HG03558 (cell line): ENCODE data around the gene MOB3B.
A peak's percentile ranks its signal among the peaks of the same experiment; 100 is the strongest.

Experiments used
- ATAC-seq: cut with Tn5 transposase; IDR thresholded peaks from one replicate; pipeline ENCODE4 v1.9.1; 2021; ENCODE audit warnings: moderate number of reproducible peaks; ENCODE audit not compliant: unreplicated experiment; ENCODE audit errors: extremely low read depth

The MOB3B gene

DNA sequence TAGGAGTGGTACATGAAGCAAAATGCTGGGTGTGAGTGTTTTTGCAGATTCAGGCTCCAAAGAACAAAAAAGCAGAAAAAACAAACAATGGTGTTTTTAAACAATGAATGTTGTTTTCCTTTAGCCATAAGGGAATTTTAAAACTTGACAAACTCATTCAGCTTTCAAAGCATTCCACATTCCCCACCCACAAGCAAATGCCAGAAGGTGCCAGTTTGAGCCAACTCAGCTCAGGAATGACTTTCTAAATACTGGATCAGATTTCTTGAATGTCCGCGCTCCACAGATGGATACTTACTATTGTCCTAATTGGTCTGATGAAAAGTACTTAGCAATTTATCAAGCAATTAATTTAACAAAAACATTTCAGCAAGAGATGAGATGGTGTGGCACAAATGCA, 12.9 kb upstream of the MOB3B start:
- ATAC-seq: no peak

DNA sequence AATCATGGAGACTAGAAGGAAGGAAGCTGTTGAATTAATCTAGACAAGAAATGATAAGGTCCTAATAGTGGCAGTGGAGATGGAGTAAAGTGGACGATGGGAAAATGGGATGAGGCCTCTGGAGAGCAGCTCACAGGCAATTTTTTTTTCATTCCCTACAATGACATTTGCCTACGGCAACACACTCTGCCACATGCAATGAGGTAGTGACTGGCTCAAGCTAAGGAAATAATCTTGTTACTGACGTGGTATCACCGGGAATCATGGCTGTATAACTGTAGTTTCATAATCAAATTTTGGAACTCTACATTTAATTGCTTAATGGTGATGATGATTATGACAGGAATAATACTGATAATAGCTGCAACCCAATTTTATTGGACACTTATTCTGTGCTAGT, 12.1 kb upstream of the MOB3B start:
- ATAC-seq: no peak

DNA sequence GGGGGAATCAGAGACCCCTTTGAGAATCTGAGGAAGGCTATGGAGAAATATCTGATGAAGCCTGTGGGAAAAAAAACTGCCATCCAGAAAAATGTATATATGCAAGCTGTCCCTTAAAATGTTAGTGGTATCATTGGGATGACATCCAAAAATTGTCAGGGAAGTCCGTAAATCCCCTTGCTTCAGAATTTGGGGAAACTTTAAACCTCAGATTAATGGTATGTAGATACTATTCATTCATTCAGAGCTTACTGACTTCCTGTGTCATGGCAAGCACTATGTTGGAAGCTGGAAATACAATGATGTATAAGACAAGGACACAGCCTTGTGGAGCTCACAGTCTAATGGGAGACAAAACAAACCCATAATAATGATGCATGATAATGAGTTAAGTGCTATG, 10.9 kb upstream of the MOB3B start:
- ATAC-seq: no peak

DNA sequence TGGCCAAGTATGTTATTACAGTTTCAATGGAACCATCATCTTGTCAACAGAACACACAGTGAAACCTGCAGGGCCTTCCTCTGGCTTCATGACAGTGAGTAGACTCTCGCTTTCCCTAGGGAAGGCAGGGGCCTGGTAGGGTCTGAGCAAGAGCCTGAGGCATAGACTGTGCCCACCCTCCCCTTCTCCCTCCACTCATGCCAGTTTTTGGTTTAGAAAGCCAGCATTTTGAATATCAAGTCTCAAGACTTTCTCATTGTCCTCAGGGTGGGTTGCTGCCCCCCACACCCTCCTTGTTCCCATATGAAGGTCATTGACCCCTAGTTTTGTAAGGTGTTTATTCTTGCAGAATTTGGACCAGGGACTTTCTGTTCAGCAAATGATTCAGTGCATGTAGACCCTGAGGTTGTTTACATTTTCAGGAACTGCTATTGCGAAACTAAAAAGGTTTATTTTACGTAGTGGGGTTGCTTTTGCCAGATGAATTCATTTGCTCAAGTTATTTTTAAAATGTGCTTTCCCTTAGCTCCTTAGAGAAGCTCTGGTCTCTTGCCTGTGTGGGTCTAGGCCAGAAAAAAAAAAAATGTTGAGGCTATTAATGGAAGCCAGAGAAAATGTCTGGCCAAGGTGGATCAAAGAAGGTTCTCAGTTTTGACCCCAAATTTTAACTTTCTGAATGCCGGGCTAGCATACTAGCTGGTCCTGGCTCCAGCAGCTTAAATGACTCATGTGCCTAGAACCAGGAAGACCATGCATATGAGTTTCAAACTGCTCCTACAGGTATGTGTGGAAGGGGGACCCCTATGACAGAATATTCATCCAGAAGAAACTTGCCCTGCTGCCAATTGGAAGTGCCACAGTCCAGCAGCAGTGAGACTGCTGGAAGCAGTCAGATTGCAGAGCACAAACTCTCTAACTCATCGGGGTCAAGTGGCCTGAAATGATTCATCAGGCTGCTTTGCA, 10.1 kb upstream of the MOB3B start:
- ATAC-seq: peak; percentile 48

DNA sequence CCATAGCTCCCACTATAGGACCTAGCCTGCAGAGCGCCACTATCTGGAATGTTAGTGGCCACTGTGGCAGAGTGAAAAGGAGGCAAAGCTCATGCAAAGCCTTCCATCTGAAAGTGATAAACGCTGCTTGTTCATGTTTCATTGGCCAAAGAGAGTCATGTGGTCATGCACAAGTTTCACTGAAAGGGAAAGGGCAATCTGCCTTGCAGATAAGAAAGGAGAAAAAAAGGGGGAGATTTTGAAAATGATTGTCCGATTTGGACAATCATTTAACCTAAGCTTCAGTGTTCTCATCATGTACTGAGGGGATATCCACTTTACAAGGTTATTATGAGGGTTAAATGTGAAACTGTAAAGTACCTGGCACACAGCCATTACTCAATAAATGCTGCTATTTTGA, 9.0 kb upstream of the MOB3B start:
- no peak for ATAC-seq

DNA sequence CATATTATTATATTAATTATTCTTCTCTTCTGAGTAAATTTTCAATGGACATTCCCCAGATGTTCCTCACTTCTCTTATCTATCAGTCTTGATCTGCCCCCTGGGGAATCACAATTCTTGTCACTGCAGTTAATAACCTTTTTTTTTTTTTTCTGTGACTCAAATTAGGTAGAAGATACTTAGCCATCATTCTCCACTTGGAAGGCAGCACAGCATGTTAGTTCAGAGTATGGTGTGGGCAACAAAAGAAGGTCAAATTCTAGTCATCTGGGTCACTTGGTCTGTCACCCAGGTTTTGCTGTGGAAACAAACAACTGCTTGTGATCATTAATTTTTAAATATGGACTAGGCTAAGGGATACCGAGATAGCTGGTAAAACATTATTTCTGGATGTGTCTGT, 8.1 kb upstream of the MOB3B start:
- no peak for ATAC-seq

DNA sequence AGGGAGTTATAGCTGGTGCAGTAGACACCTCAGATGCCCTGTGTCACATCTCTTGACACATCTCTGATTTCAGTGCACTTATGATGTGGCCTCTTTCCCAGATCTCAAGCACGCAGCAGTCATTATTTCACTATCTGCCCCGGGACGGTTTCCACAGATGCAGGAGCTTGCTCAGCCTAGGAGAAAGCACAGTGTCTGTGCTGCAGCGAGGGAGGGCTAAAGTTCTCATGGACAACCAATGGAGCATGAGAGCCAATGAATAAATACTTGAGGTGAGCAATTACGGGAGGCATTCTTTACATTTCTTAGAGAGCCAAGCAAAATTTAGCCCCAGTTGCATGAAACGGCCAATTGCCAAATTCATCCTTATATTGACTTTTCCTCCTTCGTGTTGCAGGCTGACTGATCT, 7.4 kb upstream of the MOB3B start:
- no peak for ATAC-seq

DNA sequence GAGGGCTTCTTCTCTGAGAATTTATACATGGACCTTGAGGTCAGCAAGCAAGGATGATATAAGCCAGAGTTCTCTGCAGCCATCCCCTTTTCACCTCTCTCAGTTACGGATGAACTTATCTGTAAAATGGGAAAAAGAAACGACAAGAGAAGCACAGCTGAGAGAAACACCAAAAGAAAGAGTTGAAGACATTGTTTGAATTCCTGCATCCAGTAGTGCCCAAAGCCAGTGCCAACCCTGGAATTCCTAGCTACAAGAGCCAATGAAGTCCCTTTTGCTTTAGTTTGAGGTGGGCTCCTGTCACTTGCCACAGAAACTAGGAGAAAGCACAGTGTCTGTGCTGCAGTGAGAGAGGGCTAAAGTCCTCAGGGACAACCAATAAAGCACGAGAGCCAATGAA, 6.6 kb upstream of the MOB3B start:
- ATAC-seq: no peak

DNA sequence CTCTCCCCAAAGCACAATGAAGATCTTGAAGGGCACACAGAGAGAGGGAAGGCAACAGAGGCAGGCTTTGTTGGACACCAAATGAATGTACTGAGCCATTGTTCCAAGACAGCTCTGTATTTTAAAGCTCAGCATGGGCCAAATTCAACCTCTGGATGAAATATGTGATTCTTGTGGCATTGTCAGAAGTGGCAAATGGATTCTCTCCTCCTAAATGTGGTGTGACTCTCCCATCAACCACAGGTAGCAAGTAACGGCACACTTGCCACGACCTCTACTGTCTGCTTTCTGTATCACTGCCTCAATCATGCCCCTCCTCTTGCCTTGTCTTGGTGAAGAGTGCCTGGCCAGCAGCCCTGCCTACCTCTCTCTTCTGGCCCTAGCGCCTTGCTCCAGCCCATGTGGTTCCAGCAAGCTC, 6.1 kb upstream of the MOB3B start:
- ATAC-seq: no peak

DNA sequence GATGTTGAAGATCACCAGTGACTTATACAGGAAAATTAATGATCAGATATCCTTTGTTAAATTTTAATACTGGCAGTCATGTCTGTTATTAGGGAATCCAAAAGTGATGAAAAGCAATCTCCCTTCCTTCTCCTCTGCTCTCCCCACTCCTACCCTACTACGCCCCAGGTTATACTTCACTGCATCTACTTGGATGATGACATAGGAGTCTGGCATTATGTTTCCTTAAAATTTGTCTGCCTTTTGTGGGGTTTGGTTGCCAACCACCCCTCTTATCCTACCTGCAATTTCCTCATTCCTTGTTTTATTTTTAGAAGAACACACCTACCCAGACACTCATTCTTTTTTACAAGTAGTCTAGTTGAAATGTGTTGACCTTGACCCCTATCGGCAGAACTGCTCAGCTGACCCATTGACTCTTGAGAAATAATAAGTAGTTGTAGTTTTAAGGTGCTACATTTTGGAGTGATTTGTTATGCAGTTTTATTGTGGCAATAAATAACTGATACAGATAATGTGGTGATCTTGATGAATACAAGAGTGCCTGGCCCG, 5.1 kb upstream of the MOB3B start:
- ATAC-seq: no peak

DNA sequence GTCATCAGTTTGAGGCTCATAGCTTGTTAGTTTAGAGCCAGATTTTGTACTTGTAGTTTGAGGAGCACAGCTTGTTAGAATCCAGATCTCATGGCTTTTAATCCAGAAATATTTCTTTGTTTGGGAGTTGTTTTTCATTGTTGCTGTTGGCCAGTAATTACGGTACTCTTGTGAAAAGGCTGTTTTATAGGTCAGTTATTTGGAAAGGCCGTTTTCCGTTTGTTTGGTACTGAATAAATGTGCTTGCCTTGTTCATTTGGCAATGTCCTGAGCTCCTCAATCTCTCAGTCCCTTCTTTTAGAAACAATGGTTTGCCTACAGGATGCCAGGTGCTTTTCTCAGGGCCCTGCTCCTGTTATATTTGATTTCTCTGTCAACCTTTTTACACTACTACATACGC, 4.5 kb upstream of the MOB3B start:
- ATAC-seq: no peak

DNA sequence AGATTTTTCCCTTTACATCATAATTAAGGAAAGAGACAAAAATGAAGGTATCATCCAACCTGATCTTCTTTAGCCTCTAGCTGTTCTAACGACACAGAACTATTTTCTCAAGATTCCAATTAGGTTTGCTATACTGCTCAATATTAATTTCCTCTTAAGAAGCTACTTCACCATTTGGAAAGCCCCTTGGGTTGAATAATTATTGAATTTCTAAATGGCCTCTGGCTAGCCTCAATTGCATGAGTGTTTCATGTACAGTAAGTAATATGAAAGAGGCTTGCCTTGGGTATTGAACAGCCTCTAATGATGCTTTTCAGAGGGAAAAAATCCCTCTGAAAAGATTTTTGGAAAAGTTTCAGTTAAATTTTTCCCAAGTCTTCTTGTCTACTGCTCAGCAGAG, 3.7 kb upstream of the MOB3B start:
- ATAC-seq: no peak

DNA sequence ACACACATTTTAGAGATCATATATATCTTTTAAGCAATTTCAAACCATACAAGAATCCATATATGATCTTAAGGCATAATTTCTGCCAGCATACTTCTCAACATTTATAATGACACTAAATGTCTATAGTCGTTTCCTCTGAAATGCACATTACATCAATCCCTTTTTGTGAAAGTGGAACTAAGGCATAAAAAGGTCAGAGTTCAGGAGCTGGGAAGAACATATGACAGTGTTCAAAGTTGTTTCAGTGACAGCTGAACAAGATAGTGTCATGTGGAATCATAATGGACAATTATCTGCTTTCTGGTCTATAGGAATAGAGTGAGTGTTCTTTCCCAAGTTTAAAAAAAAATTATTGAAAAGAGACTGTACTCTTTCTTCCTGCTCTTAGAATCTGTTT, 2.4 kb upstream of the MOB3B start:
- no peak for ATAC-seq

DNA sequence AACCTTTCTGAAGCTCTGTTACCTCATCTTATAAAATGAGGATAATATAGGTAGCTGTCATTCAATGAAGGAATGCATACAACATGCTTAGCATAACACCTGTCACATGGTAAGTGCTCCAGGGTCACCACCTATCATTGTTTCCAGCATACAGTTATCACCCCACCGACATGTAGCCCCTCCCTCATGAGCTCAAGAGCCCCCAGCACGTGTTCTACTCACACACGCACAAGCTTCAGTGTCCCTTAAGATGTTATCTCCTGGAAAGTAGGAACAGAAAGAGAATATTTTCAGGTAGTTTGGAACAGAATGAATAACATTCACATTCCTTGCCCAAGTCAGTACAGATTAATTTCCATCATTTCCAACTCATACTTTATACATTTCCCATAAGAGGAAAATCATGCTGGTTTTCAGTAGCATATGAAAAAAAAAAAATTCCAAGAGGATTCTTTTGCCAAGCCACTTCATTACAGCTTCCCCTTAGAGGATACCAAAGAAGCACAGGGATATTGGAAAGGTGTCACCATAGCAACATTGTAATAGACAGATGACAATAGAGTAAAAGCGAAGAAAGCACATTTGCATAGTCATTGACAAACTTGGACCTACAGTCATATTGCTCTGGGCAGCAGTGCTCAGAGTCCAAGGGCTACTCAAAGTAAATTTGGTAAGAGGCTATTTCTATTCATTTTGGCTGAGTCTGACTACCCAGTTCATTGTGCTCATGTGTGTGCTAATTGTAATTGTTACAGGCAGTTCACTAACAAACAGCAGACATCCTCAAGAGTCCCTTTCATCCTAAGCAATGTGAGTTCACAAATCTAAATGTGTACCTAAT, 1.5 kb upstream of the MOB3B start:
- no peak for ATAC-seq

DNA sequence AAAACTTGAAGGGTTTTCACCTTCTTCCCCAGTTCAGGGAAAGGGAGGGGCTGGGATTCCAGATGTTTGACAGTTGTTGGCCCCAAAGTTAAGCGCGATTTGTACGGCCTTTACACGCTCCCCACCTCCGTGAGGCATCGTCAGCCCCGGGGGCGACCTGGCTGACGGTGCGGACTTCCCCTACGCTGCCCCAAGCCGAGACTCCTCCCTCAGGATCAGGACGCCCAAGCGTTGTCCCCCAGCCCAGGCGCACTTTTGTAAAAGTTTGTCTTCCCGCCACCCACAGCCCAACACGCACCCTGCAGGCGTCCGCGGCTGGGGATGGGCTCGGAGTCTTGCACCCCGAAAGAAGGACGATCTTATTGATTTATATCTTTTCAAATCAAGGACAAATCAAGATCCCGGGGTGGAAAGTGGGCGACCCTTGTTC, 713 bp downstream of the MOB3B start:
- no peak for ATAC-seq

DNA sequence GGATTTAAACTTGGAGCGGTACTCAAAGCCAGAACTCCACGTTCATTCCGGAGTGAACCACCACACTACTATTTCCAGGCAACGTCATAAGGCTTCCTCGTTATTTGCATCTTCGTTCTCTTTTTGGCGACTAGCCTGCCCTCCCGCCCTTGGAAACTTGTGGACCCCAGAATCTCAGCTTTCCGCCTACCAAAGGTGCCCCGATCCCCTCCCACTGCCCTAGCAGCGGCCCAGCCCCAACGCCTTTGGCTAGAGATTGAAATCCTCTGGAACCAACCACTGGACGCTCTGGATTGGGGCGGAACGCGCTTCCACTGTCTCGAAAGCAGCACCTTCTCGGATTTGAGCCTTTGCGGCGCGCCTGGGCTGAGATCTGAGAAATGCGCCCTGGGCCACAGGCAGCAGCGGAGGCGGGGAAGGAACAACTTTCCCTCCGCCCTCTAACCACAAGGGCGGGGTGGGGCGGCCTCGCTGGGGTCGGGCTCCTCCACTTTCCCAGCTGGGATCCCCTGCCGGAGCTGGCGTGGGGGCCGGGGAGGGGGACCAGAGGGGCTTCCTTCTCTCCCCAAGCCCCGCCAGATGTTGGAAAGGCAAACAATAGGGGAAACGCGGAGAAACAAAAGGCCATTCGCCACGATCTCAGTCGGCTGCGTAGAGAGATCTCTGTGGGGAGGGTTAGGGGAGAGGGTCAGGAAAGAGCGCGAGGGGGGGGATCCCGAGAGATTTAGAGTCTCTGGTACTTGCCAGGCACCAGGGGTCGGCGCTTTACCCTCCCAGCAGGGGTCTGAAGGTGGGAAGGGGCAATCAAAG, 1.3 kb downstream of the MOB3B start:
- peak; percentile 32 for ATAC-seq

DNA sequence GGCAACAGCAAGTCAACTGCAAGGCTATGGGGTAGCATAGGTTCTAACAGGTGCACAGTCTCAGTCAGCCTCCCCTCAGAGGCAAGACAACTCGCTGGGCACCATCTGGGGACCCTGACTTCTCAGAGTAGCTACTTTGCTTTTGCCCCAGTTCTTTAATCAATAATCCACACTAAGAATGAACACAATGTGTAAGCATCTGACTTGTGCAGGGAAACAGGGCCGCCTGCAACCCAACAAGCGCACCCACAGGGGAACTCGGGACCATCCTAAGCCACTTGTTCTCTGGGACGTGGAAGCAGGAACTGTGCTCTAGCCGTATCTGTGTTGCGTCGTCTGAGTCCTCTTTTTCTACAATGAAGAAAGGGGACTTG, 1.9 kb downstream of the MOB3B start:
- ATAC-seq: no peak

DNA sequence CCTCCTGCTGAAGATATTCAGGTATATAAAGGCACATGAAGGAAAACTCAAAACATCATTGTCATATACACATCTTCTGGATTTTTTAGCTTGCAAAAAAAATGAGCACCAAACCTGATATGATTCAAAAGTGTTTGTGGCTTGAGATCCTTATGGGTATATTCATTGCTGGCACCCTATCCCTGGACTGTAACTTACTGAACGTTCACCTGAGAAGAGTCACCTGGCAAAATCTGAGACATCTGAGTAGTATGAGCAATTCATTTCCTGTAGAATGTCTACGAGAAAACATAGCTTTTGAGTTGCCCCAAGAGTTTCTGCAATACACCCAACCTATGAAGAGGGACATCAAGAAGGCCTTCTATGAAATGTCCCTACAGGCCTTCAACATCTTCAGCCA, 5.4 kb downstream of the MOB3B start, which contains the start of gene IFNK:
Gene IFNK (plus strand): TSS at position 55 of the 400 bp plus-strand sequence. CDS start 47 bp downstream, at position 102.
- no peak for ATAC-seq

DNA sequence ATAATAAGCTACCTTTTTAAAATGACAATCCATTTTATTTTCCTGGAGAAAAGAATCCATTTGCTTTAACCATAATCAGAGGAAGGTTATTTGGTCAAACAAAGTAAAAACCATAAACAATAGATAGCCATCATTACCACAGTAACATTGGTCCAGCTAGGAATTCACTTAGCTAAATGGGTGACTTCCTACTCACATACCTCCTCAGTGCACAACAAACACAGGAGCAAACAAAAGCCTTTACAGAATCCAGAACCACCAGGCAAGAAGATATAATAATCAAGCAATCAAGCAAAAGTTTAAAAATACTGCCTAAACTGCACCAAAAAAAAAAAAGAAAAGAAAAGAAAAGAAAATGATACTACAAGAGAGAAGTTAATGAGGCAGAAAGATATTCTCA, 6.5 kb downstream of the MOB3B start:
- ATAC-seq: no peak

DNA sequence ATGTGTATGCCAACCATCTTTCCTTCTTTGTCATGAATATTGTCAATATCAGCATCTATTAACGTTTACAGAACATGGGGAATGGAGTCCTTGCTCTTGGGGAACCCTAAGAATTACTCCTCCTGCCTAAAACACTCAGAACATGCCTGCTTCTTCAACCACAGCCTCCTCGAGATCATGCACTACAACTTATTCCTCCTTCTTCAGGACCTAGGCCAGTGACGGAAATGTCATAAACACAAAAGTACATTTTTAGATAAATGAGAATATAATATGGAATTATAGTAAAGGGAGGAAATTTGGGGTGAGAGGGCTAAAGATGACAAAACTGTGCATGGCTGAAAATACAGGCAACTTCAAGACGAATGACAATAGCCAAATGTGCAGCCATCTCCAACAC, 8.6 kb downstream of the MOB3B start:
- ATAC-seq: no peak
